Lower lobe of right lung (tissue), 2 donors: ENCODE data around the gene TECPR2. TPM values are rescaled to one million over a fixed set of nuclear protein-coding genes. Genes with fewer than 3 reads are reported as not detected.

Experiments used
- ATAC-seq, 2 donors: fragments of 200-7000 bp; cut with Tn5 transposase; one replicate each; pipeline ENCODE4 v1.9.1; 2020 to 2022; ENCODE audit warnings: mild to moderate bottlenecking in 2 of 2, moderate library complexity in 2 of 2
- DNase-seq: peaks from one replicate; pipeline ENCODE4 v3.0.0-alpha.2; 2020
- H3K27ac ChIP-seq: fragments of 200-600 bp; one replicate; pipeline ENCODE4 v1.8.0; 2022
- H3K27me3 ChIP-seq: fragments of 200-600 bp; one replicate; pipeline ENCODE4 v1.8.0; 2022; ENCODE audit warnings: low read depth
- H3K36me3 ChIP-seq: fragments of 200-600 bp; one replicate; pipeline ENCODE4 v1.8.0; 2022; ENCODE audit warnings: mild to moderate bottlenecking
- H3K4me1 ChIP-seq: fragments of 200-600 bp; one replicate; pipeline ENCODE4 v1.8.0; 2022
- H3K4me3 ChIP-seq: fragments of 200-600 bp; one replicate; pipeline ENCODE4 v1.8.0; 2022; ENCODE audit warnings: mild to moderate bottlenecking
- H3K9me3 ChIP-seq: fragments of 200-600 bp; one replicate; pipeline ENCODE4 v1.8.0; 2022
- intact Hi-C: fragments of 100-400 bp; cut with DNase I; formaldehyde crosslinking; loops from one replicate; pipeline ENCODE4 v1.11.0; 2022
- total RNA-seq: library from RNA; stranded (reverse); fragmentation: NEBNext Ultra II Directional; extraction: Animal tissue kit (Norgen Biotek cat#: 25700); gene quantifications from one replicate; pipeline ENCODE4 v1.2.1, GENCODE V29; 2021
- TF ChIP-seq, protein P1 (sequence below): fragments of 200-600 bp; IDR thresholded peaks from one replicate; pipeline ENCODE4 v1.8.0; 2022; ENCODE audit warnings: antibody characterized with exemption, mild to moderate bottlenecking
- donor health status: DM: no; HTN: yes; CAD: no; lungs with severe emphysema.

The TECPR2 gene
- total RNA-seq, 1 donor from 2014 or later, result 23.2 TPM

DNA sequence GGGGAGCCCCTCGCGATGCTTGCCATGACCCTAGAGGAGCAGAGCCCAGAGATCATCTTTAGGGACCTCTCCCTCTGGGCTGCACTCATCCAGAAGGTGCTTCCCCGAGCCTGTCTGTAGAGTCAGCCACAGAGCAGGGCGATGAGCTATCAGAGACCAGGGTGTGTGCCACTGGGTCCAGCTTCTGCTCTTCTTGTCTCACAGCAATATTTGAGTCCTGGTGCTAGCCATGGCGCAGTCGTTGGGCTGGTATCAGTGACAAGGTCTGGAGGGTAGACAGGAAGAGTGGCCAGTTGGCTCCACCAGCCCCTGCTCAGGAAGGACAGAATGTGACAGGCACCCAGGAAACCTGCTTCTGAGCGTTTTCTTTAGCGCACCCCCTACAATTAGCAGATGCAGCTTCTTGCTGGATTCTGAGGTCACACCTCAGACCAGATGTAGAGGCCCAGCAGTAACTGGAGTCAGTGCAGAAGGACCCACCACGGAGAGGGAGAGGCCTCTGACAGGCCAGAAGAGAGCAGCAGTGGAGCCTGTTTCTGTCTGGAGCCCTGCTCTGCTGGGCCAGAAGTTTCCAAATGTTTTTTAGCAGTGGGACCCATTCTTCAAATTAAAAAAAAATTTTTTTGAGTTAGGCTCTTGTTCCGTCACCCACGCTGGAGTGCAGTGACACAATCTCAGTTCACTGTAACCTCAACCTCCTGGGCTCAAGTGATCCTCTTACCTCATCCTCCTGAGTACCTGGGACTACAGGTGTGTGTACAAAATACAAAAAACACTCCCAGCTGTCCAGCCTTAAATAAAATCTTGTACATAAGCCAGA lies 123.2 kb downstream of the TECPR2 start:
- Histone ChIP-seq H3K27me3 (no peaks in the 10 kb centered on the region), H3K27ac (no peak overlapping the region), H3K36me3 (no peaks in the 10 kb centered on the region), H3K9me3 (no peaks in the 10 kb centered on the region), H3K4me3 (no peak overlapping the region), H3K4me1 (no peaks in the 10 kb centered on the region)
- intact Hi-C loops, result no loop called here
- DNase-seq (no peak), ATAC-seq (peak; percentile 32 to 81)
- TF ChIP-seq, protein P1, sequence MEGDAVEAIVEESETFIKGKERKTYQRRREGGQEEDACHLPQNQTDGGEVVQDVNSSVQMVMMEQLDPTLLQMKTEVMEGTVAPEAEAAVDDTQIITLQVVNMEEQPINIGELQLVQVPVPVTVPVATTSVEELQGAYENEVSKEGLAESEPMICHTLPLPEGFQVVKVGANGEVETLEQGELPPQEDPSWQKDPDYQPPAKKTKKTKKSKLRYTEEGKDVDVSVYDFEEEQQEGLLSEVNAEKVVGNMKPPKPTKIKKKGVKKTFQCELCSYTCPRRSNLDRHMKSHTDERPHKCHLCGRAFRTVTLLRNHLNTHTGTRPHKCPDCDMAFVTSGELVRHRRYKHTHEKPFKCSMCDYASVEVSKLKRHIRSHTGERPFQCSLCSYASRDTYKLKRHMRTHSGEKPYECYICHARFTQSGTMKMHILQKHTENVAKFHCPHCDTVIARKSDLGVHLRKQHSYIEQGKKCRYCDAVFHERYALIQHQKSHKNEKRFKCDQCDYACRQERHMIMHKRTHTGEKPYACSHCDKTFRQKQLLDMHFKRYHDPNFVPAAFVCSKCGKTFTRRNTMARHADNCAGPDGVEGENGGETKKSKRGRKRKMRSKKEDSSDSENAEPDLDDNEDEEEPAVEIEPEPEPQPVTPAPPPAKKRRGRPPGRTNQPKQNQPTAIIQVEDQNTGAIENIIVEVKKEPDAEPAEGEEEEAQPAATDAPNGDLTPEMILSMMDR, result no peak

DNA sequence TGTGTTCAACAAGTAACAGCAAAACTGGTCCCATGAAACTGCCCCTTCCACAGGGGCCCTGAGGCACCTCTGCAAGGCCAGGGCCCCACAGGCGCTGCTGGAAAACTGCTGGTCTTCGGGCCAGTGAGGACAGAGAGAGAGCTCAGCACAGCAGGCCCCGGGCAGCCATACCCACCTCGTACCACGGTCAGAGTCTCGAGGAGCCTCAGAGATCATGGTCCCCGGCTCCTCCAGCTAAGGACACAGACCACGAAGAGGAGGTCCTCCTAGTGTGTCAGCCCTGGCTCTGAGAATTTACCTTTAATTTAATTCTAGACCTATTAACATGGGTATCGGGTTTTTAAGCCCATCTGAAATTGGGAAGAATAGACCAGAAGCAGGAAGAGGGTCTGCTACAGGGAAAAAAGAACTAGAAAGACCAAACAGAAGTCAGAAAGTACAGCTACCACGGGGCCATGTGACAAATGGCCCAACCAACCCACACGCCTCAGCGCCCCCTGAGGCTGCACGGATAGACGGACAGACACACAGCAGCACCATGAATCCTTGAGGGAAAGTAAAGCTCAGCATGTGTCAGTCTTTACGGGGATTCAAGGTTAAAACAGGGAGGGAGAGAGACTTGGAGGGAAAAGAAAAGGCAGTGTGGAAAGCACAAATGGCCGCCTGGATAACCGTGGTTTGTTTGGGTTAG lies 123.9 kb downstream of the TECPR2 start:
- TF ChIP-seq, protein P1, result no peak
- Histone ChIP-seq H3K4me3 (no peak overlapping the region), H3K4me1 (no peaks in the 10 kb centered on the region), H3K36me3 (no peaks in the 10 kb centered on the region), H3K27ac (peak overlapping the region; percentile 24), H3K27me3 (no peaks in the 10 kb centered on the region), H3K9me3 (no peaks in the 10 kb centered on the region)
- DNase-seq (no peak), ATAC-seq (peak; percentile 15 to 51)
- intact Hi-C loops, result no loop called here

GRCh38 chr14:102487204-102487577 lies 124.5 kb downstream of the TECPR2 start:
- H3K9me3 ChIP-seq, result no peaks in the 10 kb centered on the region
- no peak overlapping the region for H3K4me3 ChIP-seq
- no peak overlapping the region for H3K27ac ChIP-seq
- intact Hi-C loops, result no loop called here
- ATAC-seq, result no peak
- H3K27me3 ChIP-seq, result no peaks in the 10 kb centered on the region
- TF ChIP-seq, protein P1, result no peak
- no peaks in the 10 kb centered on the region for H3K36me3 ChIP-seq
- H3K4me1 ChIP-seq, result no peaks in the 10 kb centered on the region
- no peak for DNase-seq

DNA sequence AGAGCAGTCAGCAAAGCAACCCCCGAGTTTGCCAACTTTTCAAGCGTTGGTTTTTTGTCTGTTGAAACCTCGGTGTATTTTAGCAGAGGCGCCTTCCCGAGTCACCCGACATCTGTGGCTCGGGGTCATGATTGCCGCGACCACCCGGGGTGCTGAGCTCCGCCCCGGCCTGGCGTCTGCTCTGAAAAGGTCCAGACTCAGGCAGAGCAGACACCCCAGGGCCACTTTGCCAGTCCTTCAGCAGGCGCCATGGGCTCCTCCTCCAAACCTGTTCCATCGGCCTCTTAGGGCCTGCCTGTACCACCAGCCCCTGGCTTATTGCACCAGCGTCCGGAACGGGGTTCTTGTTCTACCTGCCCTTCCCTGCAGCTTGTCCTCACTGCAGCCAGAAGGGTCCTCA lies 127.7 kb downstream of the TECPR2 start:
- TF ChIP-seq, protein P1, result no peak
- H3K4me3 ChIP-seq, result no peak overlapping the region
- no peaks in the 10 kb centered on the region for H3K36me3 ChIP-seq
- H3K9me3 ChIP-seq, result no peaks in the 10 kb centered on the region
- no peaks in the 10 kb centered on the region for H3K27me3 ChIP-seq
- H3K27ac ChIP-seq, result no peak overlapping the region
- ATAC-seq (no peak), DNase-seq (no peak)
- intact Hi-C loops, result no loop called here
- H3K4me1 ChIP-seq, result no peaks in the 10 kb centered on the region

DNA sequence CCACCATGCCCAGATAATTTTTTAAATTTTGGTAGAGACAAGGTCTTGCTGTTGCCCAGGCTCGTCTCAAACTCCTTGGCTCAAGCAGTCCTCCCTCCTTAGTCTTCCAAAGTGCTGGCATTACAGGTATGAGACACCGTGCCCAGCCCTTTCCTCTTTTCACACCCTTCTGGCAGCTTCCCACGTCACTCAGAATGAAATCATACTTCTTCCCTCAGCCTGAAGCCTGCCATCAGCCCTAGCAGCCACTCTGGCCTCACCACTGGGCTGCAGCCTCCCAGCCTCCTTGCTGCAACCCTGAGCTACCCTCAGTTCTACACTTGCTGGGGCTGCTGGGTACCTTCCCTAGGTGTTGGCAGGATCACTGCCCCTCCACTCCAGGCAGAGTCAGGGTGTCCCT lies 128.6 kb downstream of the TECPR2 start:
- Histone ChIP-seq H3K4me3 (no peak overlapping the region), H3K4me1 (no peaks in the 10 kb centered on the region), H3K36me3 (no peaks in the 10 kb centered on the region), H3K27me3 (no peaks in the 10 kb centered on the region), H3K27ac (no peak overlapping the region), H3K9me3 (no peaks in the 10 kb centered on the region)
- intact Hi-C loops, result no loop called here
- DNase-seq (no peak), ATAC-seq (peak in 1 of 2 donors; percentile 54)
- TF ChIP-seq, protein P1, result no peak
